GM19351 (cell line): ENCODE results near the gene GRM1.
A peak's percentile ranks its signal among the peaks of the same experiment; 100 is the strongest.

ENCODE experiments used
- ATAC-seq: cut with Tn5 transposase; IDR thresholded peaks from one replicate; pipeline ENCODE4 v1.9.1; 2021; ENCODE audit warnings: mild to moderate bottlenecking, moderate library complexity; ENCODE audit not compliant: unreplicated experiment

Gene GRM1

DNA sequence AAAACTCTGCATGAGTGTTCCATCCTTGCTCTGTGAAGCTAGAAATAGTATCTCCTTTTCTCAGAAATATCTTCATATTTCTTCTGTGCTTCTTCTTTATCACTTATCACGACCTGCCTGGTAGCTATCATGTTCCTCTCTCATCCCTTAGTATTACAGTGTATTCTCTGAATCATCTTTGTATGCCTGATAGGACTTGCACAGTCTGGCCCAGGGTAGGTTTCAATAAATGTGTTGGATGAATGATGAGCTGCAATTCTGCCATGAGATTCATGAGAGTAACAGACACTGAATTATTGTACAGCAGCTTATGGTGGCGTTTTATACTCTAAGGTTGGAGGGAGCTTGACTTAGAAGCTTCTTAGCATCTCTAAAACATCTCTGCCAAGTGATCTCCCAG lies 66.6 kb downstream of the GRM1 start:
- no peak for ATAC-seq

DNA sequence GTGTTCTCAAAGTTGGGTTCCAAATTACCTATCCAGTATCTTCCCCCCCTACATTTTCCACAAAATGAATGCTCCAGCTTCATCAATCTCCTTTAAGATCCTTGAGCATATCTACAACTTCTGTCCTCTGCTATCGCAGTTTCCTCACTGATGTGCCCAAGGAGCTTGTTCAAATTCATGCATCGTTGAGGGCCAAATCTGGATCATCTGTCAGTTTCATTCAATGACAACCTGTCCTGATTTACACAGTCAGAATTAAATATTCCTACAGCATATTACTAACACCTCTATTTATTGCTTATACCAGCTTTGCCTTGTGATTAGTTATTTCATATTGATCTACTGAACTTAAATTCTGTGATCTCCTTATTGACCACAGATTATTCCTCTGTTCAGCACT lies 68.7 kb downstream of the GRM1 start:
- ATAC-seq = no peak

DNA sequence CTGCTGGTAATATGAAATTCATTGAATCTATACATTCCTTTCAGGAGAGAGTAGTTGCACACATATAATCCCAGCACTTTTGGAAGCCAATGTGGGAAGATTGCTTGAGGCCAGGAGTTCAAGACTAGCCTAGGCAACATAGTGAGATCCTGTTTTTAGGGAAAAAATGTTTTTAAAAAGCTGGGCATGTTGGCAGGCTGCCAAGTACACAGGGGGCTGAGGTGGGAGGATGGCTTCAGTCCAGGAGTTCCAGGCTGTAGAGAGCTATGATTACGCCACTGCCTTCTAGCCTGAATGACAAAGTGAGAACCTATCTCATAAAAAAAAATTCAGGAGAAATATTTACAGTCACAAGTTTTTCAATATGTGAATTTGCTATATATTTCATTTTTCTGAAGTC lies 71.9 kb downstream of the GRM1 start:
- no peak for ATAC-seq

DNA sequence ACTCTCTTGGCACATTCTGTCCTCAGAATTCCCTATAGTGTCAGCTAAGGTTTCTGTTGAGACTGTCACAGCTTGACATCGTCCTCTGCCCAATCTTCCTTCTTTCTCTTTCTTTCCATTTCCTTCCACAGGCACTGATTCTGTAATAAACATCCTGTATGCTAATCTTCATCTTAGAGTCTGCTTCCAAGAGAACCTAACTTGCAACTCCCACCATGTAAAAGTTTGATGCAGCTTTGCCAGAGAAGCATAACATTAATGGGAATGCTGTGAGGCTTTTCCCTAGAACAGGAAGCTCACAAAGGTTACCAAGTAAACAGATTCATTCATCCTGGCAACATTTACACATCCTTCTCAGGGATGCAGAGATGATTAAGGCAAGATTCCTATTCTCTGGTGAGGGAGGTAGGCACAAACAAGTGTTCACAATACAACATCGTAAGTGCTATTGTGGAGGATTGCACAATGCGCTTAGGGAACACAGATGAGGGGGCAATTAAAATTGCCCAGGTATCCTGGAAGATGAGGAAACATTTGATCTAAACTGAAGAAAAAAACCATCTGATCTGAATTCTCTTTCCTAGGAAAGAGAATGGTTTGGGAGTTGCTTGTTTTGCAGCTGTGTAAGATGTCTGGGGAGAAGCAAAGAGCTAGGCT lies 74.7 kb downstream of the GRM1 start:
- ATAC-seq = no peak

DNA sequence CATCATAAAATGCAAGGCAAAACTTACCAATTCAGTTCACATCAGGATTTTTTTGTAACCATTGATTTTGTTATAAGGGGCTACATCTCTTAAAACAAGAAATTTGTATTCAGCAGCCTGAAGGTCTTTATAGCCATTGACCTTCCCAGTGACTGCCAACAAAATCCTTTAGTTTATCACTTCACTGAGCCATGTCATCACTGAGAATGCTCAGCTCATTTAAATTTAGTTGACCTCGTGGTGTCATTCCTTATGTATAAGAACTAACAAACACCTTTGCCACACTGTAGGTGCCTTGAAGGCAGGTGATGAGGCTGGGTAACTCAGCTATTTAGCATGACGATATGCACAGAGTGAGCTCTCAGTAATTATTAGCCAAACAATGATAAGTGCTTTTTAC lies 77.7 kb downstream of the GRM1 start:
- no peak for ATAC-seq

DNA sequence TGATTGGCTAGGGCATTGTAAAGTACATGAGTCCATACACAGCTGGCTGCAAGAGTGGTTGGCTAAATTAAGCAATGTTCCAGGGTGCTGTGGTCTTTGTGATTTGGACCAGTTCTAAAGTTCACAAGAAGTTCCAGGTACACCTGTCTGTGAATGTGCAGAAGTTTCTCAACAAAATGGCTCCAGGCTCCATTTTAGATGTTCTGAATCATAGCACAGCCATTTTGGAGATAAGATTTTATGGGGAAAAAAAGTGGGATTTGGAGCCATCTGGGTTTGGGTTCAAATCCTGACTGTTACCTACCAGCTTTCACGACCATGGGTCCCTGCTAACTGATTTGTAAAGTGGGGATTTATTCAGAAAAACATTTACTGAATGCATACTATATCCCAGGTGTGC lies 82.1 kb downstream of the GRM1 start:
- ATAC-seq = no peak

DNA sequence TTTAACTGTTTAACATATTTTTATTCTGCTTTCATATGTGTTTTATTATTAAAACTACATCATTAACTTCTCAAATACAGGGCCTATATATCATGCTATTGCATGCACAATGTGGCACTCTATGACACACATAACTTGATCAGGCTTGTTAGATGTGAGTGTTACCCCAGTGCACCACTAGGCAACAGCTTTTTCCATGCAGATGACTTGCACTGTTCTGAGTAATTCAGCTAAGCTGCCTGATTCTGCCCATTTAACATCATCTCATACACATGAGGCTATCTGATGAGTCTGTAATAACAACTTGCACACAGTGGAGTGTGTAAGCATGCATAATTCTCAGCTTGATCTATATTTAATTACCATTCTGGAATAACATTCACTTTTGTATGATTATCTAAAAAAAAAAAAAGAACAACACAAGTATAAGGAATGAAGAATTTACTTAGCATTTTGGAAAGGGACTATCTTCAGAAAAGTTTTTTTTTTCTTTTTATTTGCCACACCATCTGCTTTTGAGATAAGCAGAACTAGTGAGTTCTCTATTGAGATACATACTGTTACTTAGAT lies 83.1 kb downstream of the GRM1 start:
- ATAC-seq = no peak

DNA sequence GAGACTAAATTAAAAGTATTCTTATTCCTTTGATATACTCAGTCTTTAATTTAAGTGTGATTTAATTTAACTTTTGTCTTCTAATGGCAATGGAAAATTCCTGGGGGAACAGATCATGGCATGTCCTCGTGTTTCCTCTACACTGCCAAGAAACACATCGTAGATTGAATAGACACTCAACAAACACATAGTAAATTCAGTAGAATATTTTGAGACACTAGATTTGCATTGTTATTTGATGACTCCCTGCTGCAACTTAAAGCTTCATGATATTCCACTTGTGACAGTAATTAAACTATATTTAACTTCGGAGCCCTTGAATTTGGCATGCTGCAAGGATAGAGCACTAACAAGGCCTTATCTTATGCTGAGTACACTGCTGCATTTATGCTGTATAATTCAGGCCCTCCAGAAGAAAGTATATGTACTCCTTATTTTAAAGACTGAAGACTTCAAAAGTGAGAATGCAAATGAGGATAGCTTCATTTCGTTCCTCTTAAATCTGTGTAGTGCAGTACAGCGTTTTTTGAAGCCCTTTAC lies 84.3 kb downstream of the GRM1 start:
- no peak for ATAC-seq

DNA sequence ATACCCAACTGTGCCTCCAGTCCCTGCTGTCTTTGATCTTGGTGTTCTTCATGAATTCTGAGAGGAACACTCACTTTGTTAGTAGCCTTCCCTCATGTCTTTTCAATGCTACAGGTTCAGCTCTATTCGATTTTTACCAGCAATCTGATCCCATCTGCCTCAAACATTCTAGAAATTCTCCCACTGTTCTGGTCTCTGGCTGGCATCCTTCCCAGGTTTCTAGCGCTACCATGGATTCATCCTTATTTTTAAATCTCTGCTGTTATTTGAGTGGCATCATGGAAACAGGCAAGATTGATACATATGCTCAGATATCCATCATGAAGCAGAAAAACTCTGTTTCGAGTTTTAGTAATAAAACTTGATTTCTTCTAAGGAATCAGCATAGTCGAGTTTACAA lies 94.8 kb downstream of the GRM1 start:
- no peak for ATAC-seq

DNA sequence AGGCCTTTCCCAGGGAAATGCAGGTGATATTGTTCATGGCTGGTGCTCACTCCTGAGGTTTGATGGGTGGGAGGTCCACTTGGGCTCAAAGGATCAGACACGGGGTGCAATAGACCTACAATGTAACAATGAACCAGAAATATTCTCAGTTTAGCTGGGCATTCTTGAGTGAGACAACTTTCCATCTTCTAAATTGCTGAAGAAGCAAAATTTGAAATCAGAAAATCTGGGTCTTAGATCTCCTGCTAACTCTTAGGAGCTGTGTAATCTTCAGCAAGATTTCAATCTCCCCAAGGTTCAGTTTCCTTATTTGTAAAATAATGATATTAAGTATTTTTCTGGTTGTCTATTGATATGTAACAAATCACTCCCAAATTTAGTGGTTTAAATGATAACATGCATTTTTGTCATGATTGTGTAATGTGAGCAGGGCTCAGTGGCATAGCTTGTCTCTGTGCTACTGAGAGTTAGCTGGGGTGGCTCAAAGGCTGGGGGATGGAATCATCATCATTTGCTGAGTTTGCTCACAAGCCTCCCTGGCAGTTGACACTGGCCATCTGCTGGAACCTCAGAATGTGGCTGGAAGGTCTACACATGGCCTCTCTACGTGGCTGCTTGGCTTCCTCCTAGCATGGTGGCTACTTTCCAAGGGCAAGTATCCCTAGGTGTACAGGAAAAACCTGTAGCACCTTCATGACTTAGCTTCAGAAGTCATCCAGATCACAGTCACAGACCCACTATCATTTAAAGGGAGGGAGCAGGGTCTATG lies 98.8 kb downstream of the GRM1 start:
- ATAC-seq = no peak

DNA sequence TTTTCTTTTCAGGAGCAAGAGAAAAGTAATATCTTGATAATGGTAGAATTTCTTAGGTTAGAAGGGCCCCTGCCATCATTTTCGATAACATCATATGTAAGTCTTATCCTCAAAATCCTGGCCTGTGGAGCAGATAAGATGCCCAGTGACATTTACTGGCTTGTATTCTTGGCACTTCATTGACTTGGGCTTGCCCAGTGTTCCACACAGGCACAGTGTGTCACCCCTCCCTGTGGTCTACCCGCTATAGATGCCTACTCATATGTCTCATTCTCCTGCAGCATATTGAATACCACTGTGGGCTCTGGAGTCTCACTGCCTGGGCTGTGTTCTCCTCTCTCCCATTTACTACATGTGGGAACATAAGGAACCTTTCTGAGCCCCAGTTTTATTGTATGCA lies 105.0 kb downstream of the GRM1 start:
- ATAC-seq = no peak

DNA sequence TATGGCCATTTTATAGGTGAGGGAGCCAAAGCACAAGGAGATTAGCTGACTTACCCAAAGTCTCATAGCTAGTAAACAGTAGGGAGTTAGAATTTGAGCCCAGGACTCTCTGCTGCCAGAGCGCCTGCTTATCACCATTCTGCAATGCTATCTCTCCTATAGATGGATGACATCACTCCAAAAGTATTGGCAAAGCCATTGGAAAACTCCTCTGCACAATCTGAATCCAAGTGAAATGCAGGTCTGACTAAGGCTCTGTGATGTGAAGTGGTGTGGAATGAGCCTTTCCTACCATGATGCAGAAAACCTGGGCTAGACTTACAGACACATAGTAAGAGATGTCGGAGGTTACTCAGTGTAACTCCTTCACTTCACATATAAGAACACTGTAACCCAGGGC lies 106.3 kb downstream of the GRM1 start:
- no peak for ATAC-seq

DNA sequence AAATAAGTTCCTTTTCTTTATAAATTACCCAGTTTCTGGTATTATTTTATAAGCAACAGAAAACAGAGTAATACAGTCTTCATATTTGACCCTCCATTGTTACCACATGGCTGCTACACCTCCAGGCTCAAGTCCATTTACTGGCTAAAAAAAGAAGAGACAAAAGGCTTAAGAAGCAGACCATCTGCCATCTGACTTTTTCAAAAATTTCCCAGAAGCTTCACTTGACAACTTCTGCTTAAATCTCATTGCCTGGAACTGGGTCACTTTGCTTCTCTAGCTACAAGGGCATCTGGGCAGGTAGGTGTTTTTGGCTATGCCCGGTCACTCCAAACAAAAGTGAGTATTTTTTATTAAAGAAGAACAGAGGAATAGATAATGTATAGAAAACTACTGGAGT lies 118.0 kb downstream of the GRM1 start:
- no peak for ATAC-seq

DNA sequence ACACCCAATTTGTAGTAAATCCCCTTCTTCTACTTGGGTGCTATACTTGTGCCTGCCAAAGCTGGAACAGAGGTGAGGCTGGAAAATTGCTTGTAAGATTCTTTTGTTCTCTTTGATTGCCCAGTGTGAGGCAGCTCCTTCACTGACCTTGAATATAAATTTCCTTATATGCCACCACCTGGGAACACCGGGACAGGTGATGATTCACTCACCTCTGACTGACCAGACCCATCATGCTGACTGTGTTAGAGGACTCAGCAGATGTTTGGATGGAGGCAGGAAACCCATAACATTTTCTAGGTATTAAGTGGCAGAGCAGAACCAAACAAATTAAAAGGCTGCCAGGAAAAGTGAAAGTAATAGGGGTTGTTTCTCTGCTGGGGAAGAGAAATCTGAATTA lies 120.9 kb downstream of the GRM1 start:
- no peak for ATAC-seq

DNA sequence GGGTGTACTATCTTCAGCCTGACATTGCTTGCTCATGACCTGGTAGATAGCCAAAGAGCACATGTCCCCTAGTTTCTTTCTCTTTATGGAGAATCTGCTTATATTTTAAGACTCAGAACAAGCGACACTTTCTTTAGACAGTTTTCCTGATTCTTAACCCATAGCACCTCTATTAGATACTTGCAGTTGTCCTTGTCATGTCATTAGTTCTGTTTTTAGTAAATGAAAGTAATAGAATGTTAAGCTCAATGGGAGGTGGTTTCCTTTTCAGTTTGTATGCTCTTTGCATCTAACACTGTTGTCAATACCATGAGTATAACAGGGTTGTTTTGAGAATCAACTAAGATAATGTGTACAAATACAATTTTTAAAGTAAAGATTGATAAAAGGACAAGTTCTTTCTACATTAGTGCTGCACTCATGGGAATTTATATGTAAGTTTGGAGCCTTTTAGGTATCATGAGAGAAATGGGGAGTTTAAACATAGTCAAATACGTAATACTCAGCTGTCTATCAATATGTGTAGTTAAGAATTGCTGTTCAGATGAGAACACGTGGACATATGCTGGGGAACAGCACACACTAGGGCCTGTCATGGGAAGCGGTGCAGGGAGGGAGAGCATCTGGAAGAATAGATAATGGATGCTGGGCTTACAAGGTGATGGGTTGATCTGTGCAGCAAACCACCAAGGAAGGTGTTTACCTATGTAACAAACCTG lies 124.3 kb downstream of the GRM1 start:
- peak; percentile 98 for ATAC-seq

DNA sequence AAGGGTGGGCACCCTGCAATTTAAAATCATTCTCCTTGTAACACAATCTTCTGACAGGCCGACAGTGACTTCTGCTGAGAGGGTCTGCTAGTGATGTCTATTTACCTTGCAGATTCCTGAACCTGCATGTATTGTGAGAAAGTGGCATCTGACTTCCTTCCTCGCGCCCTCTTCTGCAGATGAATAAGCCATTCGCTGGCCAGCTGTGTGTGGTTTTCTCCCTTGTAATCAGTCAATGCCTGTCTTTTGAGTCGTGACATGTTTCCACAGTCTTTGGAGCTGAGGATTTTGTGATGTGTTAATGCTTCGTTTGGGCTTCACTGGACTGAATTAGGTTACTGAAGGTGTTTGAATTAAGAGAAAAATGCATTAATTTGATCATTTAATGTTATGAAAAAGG lies 125.3 kb downstream of the GRM1 start:
- no peak for ATAC-seq

DNA sequence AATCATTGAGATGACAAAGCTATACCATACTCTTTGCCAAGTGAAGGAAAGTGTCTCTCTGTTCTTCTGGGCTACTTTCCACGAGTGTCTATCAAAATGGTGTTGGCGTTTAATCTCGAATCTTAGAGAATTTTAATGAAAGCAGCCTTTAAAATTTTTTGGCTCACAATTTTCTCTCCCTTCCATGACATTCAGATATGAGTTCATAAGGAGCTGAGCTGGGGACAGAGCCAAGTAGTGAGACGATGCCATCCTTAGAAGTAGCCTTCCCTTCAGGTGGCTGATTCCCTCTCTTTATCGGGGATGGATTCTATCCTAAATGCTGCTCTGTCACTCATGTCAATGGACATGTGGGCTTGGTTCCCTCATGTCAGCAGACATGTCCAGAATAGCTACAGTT lies 132.8 kb downstream of the GRM1 start:
- no peak for ATAC-seq

DNA sequence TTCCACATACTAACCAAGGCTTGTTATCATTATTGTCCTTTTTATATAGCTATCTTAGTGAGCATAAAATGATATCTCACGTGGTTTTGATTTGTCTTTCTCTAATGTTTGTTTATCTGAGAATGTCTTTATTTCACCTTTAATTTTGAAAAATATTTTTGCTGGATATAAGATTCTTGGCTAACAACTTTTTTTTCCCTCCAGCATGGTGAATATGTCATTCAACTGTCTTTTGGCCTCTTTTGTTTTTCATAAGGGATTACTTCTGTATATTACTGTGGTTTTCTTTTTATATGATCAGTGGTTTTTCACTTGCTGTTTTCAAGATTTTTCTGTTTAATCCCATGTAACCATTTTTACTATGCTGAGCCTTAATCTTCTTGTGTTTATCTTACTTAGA lies 141.0 kb downstream of the GRM1 start:
- no peak for ATAC-seq

DNA sequence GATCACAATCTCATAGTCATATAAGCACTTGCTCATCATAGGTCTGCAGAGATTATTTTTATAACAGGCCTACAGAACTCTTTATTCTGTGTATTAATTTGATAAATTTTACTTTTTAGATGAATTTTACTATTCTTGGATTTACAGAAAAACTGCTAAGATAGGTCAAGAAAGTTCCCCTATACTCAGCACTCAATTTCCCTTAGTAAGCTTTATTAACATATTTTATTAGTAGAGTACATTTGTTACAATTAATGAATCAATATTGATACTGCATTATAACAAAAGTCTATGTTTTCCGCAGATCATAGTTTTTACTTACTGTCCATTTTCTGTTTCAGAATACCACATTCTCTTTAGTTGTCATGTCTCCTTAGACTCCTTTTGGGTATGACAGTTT lies 148.9 kb downstream of the GRM1 start:
- no peak for ATAC-seq

DNA sequence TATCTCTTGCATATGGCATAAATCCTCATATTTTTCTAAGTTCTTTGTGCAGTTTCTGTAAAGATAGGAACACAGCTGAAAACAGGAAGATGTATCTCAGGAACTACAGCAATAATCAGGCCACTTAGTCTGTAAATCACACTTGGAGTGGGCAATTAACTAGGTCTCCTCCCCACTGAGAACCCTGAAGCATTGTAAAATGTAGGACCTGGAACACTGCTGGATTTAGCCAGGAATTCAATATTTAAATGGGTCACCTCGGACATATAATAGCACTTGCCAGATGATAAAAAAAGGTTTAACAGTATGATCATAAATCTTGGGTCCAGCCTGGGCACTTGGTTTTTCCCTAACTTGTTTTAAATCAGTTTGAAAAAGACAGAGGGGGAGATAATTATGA lies 155.0 kb downstream of the GRM1 start:
- no peak for ATAC-seq

DNA sequence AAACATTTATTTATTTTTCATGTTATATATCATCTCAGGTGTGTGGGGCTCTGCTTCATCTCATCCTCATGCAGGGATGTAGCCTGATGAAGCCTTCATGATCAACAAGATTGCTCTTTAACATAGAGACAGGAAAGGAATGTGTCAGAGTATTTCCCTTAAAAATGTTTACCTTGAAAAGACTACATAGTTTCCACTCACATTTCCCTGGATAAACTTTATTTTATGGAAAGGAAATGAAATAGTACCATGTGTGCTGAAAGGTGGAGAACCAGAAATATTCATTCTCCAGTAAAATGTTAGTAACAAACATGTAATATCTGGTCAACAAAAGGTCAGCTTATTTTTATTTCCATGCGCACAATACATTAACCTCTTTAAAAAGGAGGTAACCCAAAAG lies 155.8 kb downstream of the GRM1 start:
- ATAC-seq = no peak

DNA sequence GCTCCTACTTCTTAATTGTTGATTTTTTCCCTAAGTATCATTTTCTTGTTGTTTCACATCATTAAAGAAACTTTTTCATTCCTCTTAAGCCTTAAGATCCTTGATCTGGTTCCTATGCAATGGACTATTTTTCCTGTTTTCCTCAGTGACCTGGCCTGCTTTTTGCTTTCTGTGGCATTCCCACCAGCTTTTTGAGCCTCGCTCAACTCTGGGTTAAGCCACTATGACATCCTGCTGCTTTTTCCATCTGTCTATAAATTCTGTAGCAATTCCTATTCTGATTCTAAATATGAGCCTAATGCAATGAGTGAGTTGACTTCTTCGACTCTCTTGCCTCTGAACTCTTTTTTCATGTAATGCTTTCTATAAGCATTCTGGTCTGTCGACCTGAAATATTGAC lies 160.3 kb downstream of the GRM1 start:
- ATAC-seq = no peak
